ENCODE measurements around the gene NRG3.

DNA sequence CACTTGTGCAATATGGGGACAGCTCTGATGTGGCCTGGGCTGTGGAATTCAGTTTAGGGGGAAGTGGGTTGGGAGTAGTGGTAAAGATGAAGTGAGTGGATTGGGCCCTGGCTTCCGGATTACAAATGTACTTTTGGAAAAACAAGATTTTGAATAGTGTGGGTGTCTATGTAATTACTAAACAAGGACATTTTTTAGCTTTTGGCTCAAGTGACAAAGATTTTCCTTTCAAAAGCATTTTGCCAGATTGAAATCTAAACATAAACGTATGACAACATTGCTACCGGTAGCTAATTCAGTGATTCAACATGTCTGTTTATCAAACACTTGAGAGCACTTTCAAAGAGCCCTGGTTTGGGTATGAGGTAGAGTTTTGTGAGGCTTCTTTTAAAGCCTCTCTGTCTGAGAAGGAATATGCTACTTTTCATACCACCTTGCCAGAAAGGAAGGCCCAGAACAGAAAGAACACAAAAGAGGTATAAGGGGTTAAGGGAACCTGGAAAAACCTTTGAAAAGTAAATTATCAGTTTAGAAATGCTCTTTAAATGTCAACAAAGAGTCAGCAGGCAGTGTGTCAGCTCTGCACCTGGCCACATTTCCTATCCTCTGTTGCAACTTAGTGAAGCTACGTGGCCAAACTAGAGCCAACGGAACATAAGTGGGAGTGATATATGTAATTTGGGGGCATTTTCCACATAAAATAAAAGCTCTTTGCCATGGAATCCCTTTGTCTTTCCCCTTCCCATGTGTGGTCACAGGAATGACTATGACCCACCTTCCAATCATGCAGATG is 516.1 kb downstream of the NRG3 start:
- TF ChIP-seq, protein P1, sequence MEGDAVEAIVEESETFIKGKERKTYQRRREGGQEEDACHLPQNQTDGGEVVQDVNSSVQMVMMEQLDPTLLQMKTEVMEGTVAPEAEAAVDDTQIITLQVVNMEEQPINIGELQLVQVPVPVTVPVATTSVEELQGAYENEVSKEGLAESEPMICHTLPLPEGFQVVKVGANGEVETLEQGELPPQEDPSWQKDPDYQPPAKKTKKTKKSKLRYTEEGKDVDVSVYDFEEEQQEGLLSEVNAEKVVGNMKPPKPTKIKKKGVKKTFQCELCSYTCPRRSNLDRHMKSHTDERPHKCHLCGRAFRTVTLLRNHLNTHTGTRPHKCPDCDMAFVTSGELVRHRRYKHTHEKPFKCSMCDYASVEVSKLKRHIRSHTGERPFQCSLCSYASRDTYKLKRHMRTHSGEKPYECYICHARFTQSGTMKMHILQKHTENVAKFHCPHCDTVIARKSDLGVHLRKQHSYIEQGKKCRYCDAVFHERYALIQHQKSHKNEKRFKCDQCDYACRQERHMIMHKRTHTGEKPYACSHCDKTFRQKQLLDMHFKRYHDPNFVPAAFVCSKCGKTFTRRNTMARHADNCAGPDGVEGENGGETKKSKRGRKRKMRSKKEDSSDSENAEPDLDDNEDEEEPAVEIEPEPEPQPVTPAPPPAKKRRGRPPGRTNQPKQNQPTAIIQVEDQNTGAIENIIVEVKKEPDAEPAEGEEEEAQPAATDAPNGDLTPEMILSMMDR (IDR thresholded peaks at IDR 0.05) = no peak
- TF ChIP-seq POLR2A (IDR thresholded peaks at IDR 0.05) (no peak), EP300 (IDR thresholded peaks at IDR 0.05) (no peak)

All from ovary (tissue), 3 donors.